HepG2 (cell line): ENCODE results near the gene TBX21. TPM values are rescaled to one million over a fixed set of nuclear protein-coding genes. Genes with fewer than 3 reads are reported as not detected.

Source experiments
- ATAC-seq: fragments of 200-7000 bp; cut with Tn5 transposase; 3 replicates; pipeline ENCODE4 v1.9.1; 2020; ENCODE audit warnings: mild to moderate bottlenecking, moderate library complexity
- BruUV-seq: library from RNA; stranded (reverse); fragments of 400-500 nt; replicated peaks from 2 replicates; lab custom pipeline; 2021; lab: Mats Ljungman, UMichigan
- CTCF ChIA-PET: fragments of 300-600 bp; formaldehyde crosslinking; extraction: SDS; loops from one replicate; lab custom pipeline; 2021; ENCODE audit warnings: low total read pairs, inconsistent platforms, low intra/inter-chr PET ratio; lab: Yijun Ruan, JAX
- POLR2A ChIA-PET: fragments of 350-600 bp; sonication (Branson Sonifier 250); formaldehyde crosslinking; loops from one replicate; lab custom pipeline; 2020; ENCODE audit warnings: antibody characterized with exemption, inconsistent platforms; lab: Yijun Ruan, JAX
- DNase-seq: peaks from one replicate; pipeline ENCODE4 v3.0.0-alpha.2; 2015; ENCODE audit warnings: low spot score
- FAIRE-seq: peaks from 3 replicates; lab custom pipeline; 2011; peaks lifted over from hg19 to GRCh38; lab: Jason Lieb, UNC
- H2AFZ ChIP-seq: one replicate; pipeline ENCODE4 v1.6.1; 2011; ENCODE audit warnings: low read length, inconsistent platforms
- H3K27ac ChIP-seq: fragments of 300-600 bp; 3 replicates; pipeline ENCODE4 v1.8.0; 2011; ENCODE audit warnings: mixed run types, mild to moderate bottlenecking, mixed read lengths, low read length, inconsistent platforms; ENCODE audit not compliant: insufficient read depth; ENCODE audit errors: extremely low read length
- H3K27me3 ChIP-seq, 2 experiments: fragments of 200-600 bp in 1 of 2; 2 replicates in 1 of 2; 3 replicates in 1 of 2; pipeline versions ENCODE4 v1.6.0 to v1.8.0; 2011; ENCODE audit warnings: low read length in 2 of 2, mild to moderate bottlenecking in 2 of 2, moderate library complexity in 2 of 2, inconsistent platforms in 1 of 2; ENCODE audit not compliant: insufficient read depth in 2 of 2, control insufficient read depth in 1 of 2
- H3K36me3 ChIP-seq, 2 experiments: fragments of 200-600 bp in 1 of 2; replicated peaks in 1 of 2; 2 replicates in 1 of 2; 3 replicates in 1 of 2; pipeline versions ENCODE4 v1.5.1 to v1.8.0; 2011; ENCODE audit warnings: low read length in 2 of 2, inconsistent platforms in 1 of 2; ENCODE audit not compliant: insufficient read depth in 2 of 2, control insufficient read depth in 1 of 2
- H3K4me1 ChIP-seq: 2 replicates; pipeline ENCODE4 v1.5.1; 2012; ENCODE audit warnings: low read length, inconsistent platforms; ENCODE audit not compliant: insufficient read depth
- H3K4me2 ChIP-seq: 2 replicates; pipeline ENCODE4 v1.6.0; 2011; ENCODE audit warnings: low read depth, low read length, inconsistent platforms
- H3K4me3 ChIP-seq, 3 experiments: fragments of 200-600 bp in 1 of 3; sonication (generic), shearing (Covaris generic) in 1 of 3; replicated peaks in 1 of 3; 2 replicates each; pipeline ENCODE4 v1.5.1; 2011 to 2016; ENCODE audit warnings: low read length in 3 of 3, inconsistent platforms in 2 of 3, low read depth in 2 of 3, mild to moderate bottlenecking in 2 of 3, control low read depth in 1 of 3, mixed read lengths in 1 of 3; ENCODE audit not compliant: insufficient read depth in 1 of 3
- H3K79me2 ChIP-seq: one replicate; pipeline ENCODE4 v1.6.1; 2011; ENCODE audit warnings: low read length, inconsistent platforms; ENCODE audit not compliant: insufficient read depth
- H3K9ac ChIP-seq: 2 replicates; pipeline ENCODE4 v1.6.0; 2011; ENCODE audit warnings: mild to moderate bottlenecking, low read depth, low read length, inconsistent platforms; ENCODE audit not compliant: insufficient read depth
- H3K9me3 ChIP-seq: 2 replicates; pipeline ENCODE4 v1.5.1; 2012; ENCODE audit warnings: mild to moderate bottlenecking, low read length
- H4K20me1 ChIP-seq: 2 replicates; pipeline ENCODE4 v1.6.0; 2011; ENCODE audit warnings: inconsistent platforms, mild to moderate bottlenecking, low read length, moderate library complexity; ENCODE audit not compliant: insufficient read depth
- BRD4 ChIP-seq: sonication (generic); formaldehyde crosslinking; IDR thresholded peaks from 2 replicates; pipeline ENCODE4 v1.4.0; 2020; ENCODE audit warnings: missing genetic modification reagents
- MAZ ChIP-seq, 2 experiments: sonication (generic) in 1 of 2; formaldehyde crosslinking in 1 of 2; IDR thresholded peaks; 2 replicates each; pipeline versions ENCODE4 v1.5.0 to v1.6.1; 2012 to 2020; ENCODE audit warnings: low read depth in 2 of 2, mild to moderate bottlenecking in 2 of 2, borderline replicate concordance in 1 of 2, improper control_type of control experiment in 1 of 2, low read length in 1 of 2, missing genetic modification reagents in 1 of 2, moderate library complexity in 1 of 2
- POLR2G ChIP-seq: fragments of 200-400 bp; formaldehyde crosslinking; IDR thresholded peaks from 2 replicates; pipeline ENCODE4 v1.6.1; 2018; ENCODE audit warnings: mild to moderate bottlenecking, low read depth, low read length, moderate library complexity
- ZKSCAN8 ChIP-seq: IDR thresholded peaks from 2 replicates; pipeline ENCODE4 v1.6.1; 2016; ENCODE audit warnings: borderline replicate concordance, missing genetic modification reagents, missing compliant biosample characterization
- ZNF660 ChIP-seq: sonication (generic); formaldehyde crosslinking; IDR thresholded peaks from 2 replicates; pipeline ENCODE4 v1.5.1; 2020; ENCODE audit warnings: mild to moderate bottlenecking, low read depth, missing genetic modification reagents, borderline replicate concordance
- WGBS: methylation state at CpG from one replicate; pipeline ENCODE4 v1.1.6; 2017; ENCODE audit warnings: low lambda C conversion rate; 5-methylcytosine and 5-hydroxymethylcytosine counted together
- in situ Hi-C: cut with HindIII; loops from 2 replicates; pipeline ENCODE4 v1.10.0; 2017; ENCODE audit warnings: low pct_unique_long_range_greater_than_20kb; ENCODE audit not compliant: extremely low pct_ligation_motif_present
- intact Hi-C: fragments of 100-400 bp; cut with micrococcal nuclease; formaldehyde crosslinking; loops from one replicate; pipeline ENCODE4 v1.10.0; 2022; ENCODE audit not compliant: unreplicated experiment
- polyA plus RNA-seq, 8 experiments: library from polyadenylated mRNA; depleted of rRNA in 3 of 8; stranded (reverse) in 7 of 8; unstranded in 1 of 8; fragments of >200 nt; fragmentation: Illumina TruSeq in 4 of 8; extraction: Trizol in 4 of 8; gene quantifications; 2 replicates each; pipeline versions ENCODE4 v1.2.1 to v1.2.3, GENCODE V29; 2011 to 2016; ENCODE audit warnings: low read depth in 4 of 8, missing spikeins in 1 of 8, mixed read lengths in 1 of 8; ENCODE audit not compliant: insufficient read depth in 1 of 8
- total RNA-seq, 5 experiments: library from RNA; depleted of rRNA; stranded (reverse); fragments of >200 nt; fragmentation: Illumina TruSeq; extraction: Trizol; gene quantifications; 2 replicates each; pipeline ENCODE4 v1.2.3, GENCODE V29; 2016; ENCODE audit warnings: low read depth in 1 of 5
- TF ChIP-seq, protein P1 (sequence below): IDR thresholded peaks from 2 replicates; pipeline ENCODE4 v1.6.1; 2016; ENCODE audit warnings: low read depth
- TF ChIP-seq, protein P2 (sequence below): sonication (generic); formaldehyde crosslinking; IDR thresholded peaks from 2 replicates; pipeline ENCODE4 v1.5.0; 2020; ENCODE audit warnings: missing genetic modification reagents, mild to moderate bottlenecking, borderline replicate concordance

The TBX21 gene
- total and polyA plus RNA-seq, 2 of the 13 experiments (the other 11 are each of a cell fraction or from before 2014, with no cell fraction given): not detected

DNA sequence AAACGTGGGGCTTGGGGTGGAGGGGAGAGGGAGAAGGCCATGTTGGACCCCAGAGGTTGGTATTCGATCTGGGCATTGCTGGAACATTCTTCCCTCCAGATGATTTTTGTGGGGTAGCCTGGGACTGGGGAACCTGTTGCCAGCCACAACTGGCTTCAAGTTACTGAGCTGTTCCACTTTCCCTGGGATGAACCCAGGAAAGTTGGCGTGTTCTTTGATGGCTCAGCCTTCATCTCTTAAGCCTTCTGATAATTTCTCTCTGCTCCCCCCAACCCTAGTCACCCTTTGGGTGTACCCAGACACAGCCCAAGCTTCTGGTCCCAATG lies 2.1 kb downstream of the TBX21 start:
- ChIA-PET CTCF (no interaction called here), POLR2A (no interaction called here)
- TF ChIP-seq MAZ (IDR thresholded peaks at IDR 0.05; ENCODE audit: borderline replicate concordance, low read depth, low read length) (no peak), MAZ (CRISPR knock-in tag; IDR thresholded peaks at IDR 0.05; ENCODE audit: low read depth) (no peak), POLR2G (no peak), BRD4 (CRISPR knock-in tag) (no peak), ZNF660 (CRISPR knock-in tag) (no peak), ZKSCAN8 (CRISPR knock-in tag) (no peak)
- TF ChIP-seq, protein P1, sequence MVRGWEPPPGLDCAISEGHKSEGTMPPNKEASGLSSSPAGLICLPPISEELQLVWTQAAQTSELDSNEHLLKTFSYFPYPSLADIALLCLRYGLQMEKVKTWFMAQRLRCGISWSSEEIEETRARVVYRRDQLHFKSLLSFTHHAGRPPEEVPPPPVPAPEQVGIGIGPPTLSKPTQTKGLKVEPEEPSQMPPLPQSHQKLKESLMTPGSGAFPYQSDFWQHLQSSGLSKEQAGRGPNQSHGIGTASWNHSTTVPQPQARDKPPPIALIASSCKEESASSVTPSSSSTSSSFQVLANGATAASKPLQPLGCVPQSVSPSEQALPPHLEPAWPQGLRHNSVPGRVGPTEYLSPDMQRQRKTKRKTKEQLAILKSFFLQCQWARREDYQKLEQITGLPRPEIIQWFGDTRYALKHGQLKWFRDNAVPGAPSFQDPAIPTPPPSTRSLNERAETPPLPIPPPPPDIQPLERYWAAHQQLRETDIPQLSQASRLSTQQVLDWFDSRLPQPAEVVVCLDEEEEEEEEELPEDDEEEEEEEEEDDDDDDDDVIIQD (CRISPR knock-in tag): no peak
- TF ChIP-seq, protein P2, sequence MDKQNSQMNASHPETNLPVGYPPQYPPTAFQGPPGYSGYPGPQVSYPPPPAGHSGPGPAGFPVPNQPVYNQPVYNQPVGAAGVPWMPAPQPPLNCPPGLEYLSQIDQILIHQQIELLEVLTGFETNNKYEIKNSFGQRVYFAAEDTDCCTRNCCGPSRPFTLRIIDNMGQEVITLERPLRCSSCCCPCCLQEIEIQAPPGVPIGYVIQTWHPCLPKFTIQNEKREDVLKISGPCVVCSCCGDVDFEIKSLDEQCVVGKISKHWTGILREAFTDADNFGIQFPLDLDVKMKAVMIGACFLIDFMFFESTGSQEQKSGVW (CRISPR knock-in tag): no peak
- no peak overlapping the region for H3K4me2 ChIP-seq
- H2AFZ ChIP-seq: no peak overlapping the region
- DNase-seq (no peak), FAIRE-seq (no peak), ATAC-seq (no peak)
- no peak overlapping the region for H3K4me3 ChIP-seq
- no peaks in the 10 kb centered on the region for H3K36me3 ChIP-seq
- H3K27ac ChIP-seq: no peak overlapping the region
- peaks cover 13% of the 10 kb centered on the region for H3K4me1 ChIP-seq
- WGBS: 6% methylated on average over 3 of the region's 3 CpGs
- peaks cover 30 to 78% of the 10 kb centered on the region in 2 experiments for H3K27me3 ChIP-seq
- intact Hi-C loops: no loop called here
- no peaks in the 10 kb centered on the region for H3K9me3 ChIP-seq
- BruUV-seq: no TSS peak
- H3K79me2 ChIP-seq: no peaks in the 10 kb centered on the region
- no peak overlapping the region for H3K9ac ChIP-seq
- H4K20me1 ChIP-seq: no peaks in the 10 kb centered on the region
- in situ Hi-C loops: no loop called here
